Neural progenitor cell (in vitro differentiated cells): ENCODE data around the gene TK2. TPM values are rescaled to one million over a fixed set of nuclear protein-coding genes. Genes with fewer than 3 reads are reported as not detected.

Experiments
- DNase-seq: peaks from one replicate; pipeline ENCODE4 v3.0.0-alpha.2; 2016; ENCODE audit warnings: low spot score
- H2AFZ ChIP-seq: fragments of 200-600 bp; sonication (generic); replicated peaks from 2 replicates; pipeline ENCODE4 v1.6.1; 2016; ENCODE audit warnings: antibody characterized with exemption
- H3F3A ChIP-seq: fragments of 200-600 bp; sonication (generic); 2 replicates; pipeline ENCODE4 v1.6.1; 2016; ENCODE audit warnings: antibody characterized with exemption, low read depth
- H3K27ac ChIP-seq: fragments of 200-600 bp; sonication (generic); 2 replicates; pipeline ENCODE4 v1.5.1; 2016; ENCODE audit warnings: mild to moderate bottlenecking
- H3K27me3 ChIP-seq: fragments of 200-600 bp; sonication (generic); 2 replicates; pipeline ENCODE4 v1.6.1; 2016; ENCODE audit warnings: mild to moderate bottlenecking, moderate library complexity
- H3K36me3 ChIP-seq: fragments of 200-600 bp; sonication (generic); 2 replicates; pipeline ENCODE4 v1.5.1; 2016
- H3K4me1 ChIP-seq: fragments of 200-600 bp; sonication (generic); 2 replicates; pipeline ENCODE4 v1.6.1; 2016; ENCODE audit warnings: mixed run types
- H3K4me2 ChIP-seq: fragments of 200-600 bp; sonication (generic); 2 replicates; pipeline ENCODE4 v1.6.1; 2016
- H3K4me3 ChIP-seq: fragments of 200-600 bp; sonication (generic); 2 replicates; pipeline ENCODE4 v1.5.1; 2016
- H3K79me2 ChIP-seq: fragments of 200-600 bp; sonication (generic); 2 replicates; pipeline ENCODE4 v1.6.1; 2016; ENCODE audit warnings: low read depth
- H3K9ac ChIP-seq: fragments of 200-600 bp; sonication (generic); 2 replicates; pipeline ENCODE4 v1.6.1; 2016
- H3K9me3 ChIP-seq: fragments of 200-600 bp; sonication (generic); 2 replicates; pipeline ENCODE4 v1.5.1; 2016; ENCODE audit warnings: low read depth
- H4K20me1 ChIP-seq: fragments of 200-600 bp; sonication (generic); 2 replicates; pipeline ENCODE4 v1.6.1; 2016; ENCODE audit warnings: low read depth
- H3K27ac Mint-ChIP-seq: 3 replicates; pipeline ENCODE4 v1.8.0; 2021; ENCODE audit warnings: mixed read lengths
- H3K27me3 Mint-ChIP-seq: 2 replicates; pipeline ENCODE4 v1.8.0; 2022; ENCODE audit warnings: low read depth, mild to moderate bottlenecking, inconsistent platforms, moderate library complexity, mixed read lengths; ENCODE audit not compliant: insufficient read depth
- H3K36me3 Mint-ChIP-seq: 3 replicates; pipeline ENCODE4 v1.8.0; 2021; ENCODE audit warnings: mixed read lengths
- H3K4me1 Mint-ChIP-seq: 3 replicates; pipeline ENCODE4 v1.8.0; 2021; ENCODE audit warnings: mixed read lengths
- H3K4me3 Mint-ChIP-seq: 3 replicates; pipeline ENCODE4 v1.8.0; 2021; ENCODE audit warnings: mild to moderate bottlenecking, moderate library complexity, mixed read lengths
- H3K9me3 Mint-ChIP-seq: 3 replicates; pipeline ENCODE4 v1.8.0; 2020; ENCODE audit warnings: mixed read lengths
- EZH2 ChIP-seq: fragments of 200-600 bp; sonication (generic); IDR thresholded peaks from 2 replicates; pipeline ENCODE4 v1.6.1; 2017; ENCODE audit warnings: antibody characterized with exemption, mild to moderate bottlenecking, moderate library complexity
- EZH2phosphoT487 ChIP-seq: fragments of 200-600 bp; sonication (generic); IDR thresholded peaks from 2 replicates; pipeline ENCODE4 v1.6.1; 2017; ENCODE audit warnings: antibody characterized with exemption
- total RNA-seq: library from RNA; depleted of rRNA; stranded (reverse); fragments of >200 nt; gene quantifications from 2 replicates; pipeline ENCODE4 v1.2.3, GENCODE V29; 2015; ENCODE audit warnings: low replicate concordance
- TF ChIP-seq, protein P1 (sequence below): fragments of 200-600 bp; sonication (generic); IDR thresholded peaks from 2 replicates; pipeline ENCODE4 v1.5.1; 2017; ENCODE audit warnings: antibody characterized with exemption, mild to moderate bottlenecking

The TK2 gene
- total RNA-seq, 1 donor from 2014 or later, result 7.3 TPM

DNA sequence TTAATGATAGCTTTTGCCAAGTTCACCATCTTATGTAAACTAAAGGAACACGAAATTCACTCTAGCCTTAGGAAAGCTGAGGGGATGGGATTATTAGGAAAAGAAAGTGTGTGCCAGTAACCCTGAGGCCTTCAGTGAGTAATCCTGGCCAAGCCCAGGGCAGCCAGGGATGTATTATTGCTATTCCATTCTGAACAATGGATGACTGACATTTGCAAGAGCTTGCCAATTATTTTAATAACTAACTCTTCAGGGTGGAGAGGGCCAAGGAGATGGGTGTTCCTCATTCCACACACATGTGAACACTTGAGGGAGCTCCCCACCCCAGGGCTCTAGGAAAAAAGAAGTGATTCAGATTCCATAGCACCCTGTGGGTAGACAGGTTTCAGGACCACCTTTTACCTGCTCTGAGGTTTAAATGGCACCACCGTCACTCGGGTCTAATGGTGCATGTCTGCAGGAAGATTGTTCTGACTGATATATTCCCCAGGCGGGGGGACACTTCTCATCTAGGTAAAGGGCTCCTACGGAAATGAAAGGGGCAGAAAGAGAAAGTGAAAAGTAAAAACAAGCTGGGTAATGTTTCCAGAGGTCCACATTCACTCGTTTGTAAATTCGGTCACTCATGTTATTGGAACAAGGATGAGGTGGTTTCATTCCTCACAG is 41.5 kb downstream of the TK2 start:
- H3F3A ChIP-seq, result peaks cover 26% of the 10 kb centered on the region
- H3K36me3 ChIP-seq, result no peaks in the 10 kb centered on the region
- H3K79me2 ChIP-seq, result no peaks in the 10 kb centered on the region
- no peaks in the 10 kb centered on the region for H3K27me3 ChIP-seq
- no peak overlapping the region for H3K9ac ChIP-seq
- no peak overlapping the region for H2AFZ ChIP-seq
- peaks cover 24% of the 10 kb centered on the region for H3K4me1 ChIP-seq
- no peak overlapping the region for H3K4me2 ChIP-seq
- Mint-ChIP-seq H3K36me3 (peaks cover 5% of the 10 kb centered on the region), H3K4me3 (no peak overlapping the region), H3K4me1 (peaks cover 29% of the 10 kb centered on the region), H3K9me3 (no peaks in the 10 kb centered on the region), H3K27ac (no peak overlapping the region), H3K27me3 (peaks cover 6% of the 10 kb centered on the region)
- no peak overlapping the region for H3K27ac ChIP-seq
- no peaks in the 10 kb centered on the region for H3K9me3 ChIP-seq
- TF ChIP-seq EZH2 (no peak), EZH2phosphoT487 (no peak)
- TF ChIP-seq, protein P1, sequence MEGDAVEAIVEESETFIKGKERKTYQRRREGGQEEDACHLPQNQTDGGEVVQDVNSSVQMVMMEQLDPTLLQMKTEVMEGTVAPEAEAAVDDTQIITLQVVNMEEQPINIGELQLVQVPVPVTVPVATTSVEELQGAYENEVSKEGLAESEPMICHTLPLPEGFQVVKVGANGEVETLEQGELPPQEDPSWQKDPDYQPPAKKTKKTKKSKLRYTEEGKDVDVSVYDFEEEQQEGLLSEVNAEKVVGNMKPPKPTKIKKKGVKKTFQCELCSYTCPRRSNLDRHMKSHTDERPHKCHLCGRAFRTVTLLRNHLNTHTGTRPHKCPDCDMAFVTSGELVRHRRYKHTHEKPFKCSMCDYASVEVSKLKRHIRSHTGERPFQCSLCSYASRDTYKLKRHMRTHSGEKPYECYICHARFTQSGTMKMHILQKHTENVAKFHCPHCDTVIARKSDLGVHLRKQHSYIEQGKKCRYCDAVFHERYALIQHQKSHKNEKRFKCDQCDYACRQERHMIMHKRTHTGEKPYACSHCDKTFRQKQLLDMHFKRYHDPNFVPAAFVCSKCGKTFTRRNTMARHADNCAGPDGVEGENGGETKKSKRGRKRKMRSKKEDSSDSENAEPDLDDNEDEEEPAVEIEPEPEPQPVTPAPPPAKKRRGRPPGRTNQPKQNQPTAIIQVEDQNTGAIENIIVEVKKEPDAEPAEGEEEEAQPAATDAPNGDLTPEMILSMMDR, result no peak
- H4K20me1 ChIP-seq, result no peaks in the 10 kb centered on the region
- DNase-seq, result no peak
- no peak overlapping the region for H3K4me3 ChIP-seq

DNA sequence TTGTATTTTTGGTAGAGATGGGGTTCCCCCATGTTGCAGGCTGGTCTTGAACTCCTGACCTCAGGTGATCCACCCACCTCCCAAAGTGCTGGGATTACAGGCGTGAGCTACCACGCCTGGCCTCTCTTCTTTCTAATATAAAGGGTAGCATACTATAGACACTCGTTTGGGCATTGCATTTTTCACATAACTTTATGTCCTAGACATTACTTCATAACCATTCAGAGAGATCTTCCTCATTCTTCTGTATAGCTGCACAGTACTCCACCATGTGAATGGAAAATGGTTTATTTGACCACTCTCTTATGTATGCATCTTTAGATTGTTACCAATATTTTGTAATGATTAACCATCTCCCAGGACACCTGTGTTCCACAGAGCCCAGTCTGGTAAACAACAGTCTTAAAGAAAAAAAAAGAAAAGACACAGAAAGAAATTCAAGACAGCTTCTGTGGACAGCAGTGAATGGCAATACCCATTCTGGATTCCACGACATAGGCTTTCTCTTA is 42.1 kb downstream of the TK2 start:
- no peak overlapping the region for H3K4me3 ChIP-seq
- no peak overlapping the region for H3K27ac ChIP-seq
- no peak overlapping the region for H3K9ac ChIP-seq
- H2AFZ ChIP-seq, result no peak overlapping the region
- Mint-ChIP-seq H3K36me3 (peaks cover 1% of the 10 kb centered on the region), H3K27ac (no peak overlapping the region), H3K9me3 (no peaks in the 10 kb centered on the region), H3K4me3 (no peak overlapping the region), H3K27me3 (peaks cover 6% of the 10 kb centered on the region), H3K4me1 (peaks cover 25% of the 10 kb centered on the region)
- no peak for DNase-seq
- no peaks in the 10 kb centered on the region for H3K36me3 ChIP-seq
- no peaks in the 10 kb centered on the region for H3K79me2 ChIP-seq
- H3F3A ChIP-seq, result peaks cover 26% of the 10 kb centered on the region
- H3K4me2 ChIP-seq, result no peak overlapping the region
- TF ChIP-seq EZH2, result no peak
- TF ChIP-seq, protein P1, result no peak
- no peak for TF ChIP-seq EZH2phosphoT487
- H4K20me1 ChIP-seq, result no peaks in the 10 kb centered on the region
- peaks cover 24% of the 10 kb centered on the region for H3K4me1 ChIP-seq
- no peaks in the 10 kb centered on the region for H3K27me3 ChIP-seq
- H3K9me3 ChIP-seq, result no peaks in the 10 kb centered on the region

DNA sequence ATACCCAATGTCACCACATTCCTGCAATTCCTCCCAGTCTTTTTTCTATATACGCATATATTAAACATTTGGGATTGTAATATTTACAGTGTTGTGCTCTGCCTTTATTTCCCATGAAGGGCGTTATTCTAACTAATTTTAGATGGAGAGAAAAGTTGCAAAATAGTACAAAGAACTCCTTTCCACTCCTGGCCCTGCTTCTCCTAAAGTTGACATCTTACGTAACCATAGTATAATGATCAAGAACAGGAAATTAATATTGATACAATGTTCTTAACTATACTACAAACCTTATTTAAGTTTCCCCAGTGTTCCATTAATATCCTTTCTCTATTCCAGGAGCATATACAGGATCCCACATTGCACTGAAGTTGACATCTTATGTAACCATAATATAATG is 46.3 kb downstream of the TK2 start:
- Histone ChIP-seq H3K4me3 (no peak overlapping the region), H2AFZ (no peak overlapping the region), H3K27ac (no peak overlapping the region), H3K4me2 (no peak overlapping the region), H3K9me3 (no peaks in the 10 kb centered on the region), H4K20me1 (no peaks in the 10 kb centered on the region), H3K27me3 (no peaks in the 10 kb centered on the region), H3K4me1 (no peaks in the 10 kb centered on the region), H3K9ac (no peak overlapping the region), H3F3A (no peaks in the 10 kb centered on the region), H3K79me2 (no peaks in the 10 kb centered on the region), H3K36me3 (no peaks in the 10 kb centered on the region)
- H3K4me3 Mint-ChIP-seq, result no peak overlapping the region
- peaks cover 4% of the 10 kb centered on the region for H3K9me3 Mint-ChIP-seq
- H3K4me1 Mint-ChIP-seq, result peaks cover 3% of the 10 kb centered on the region
- H3K27ac Mint-ChIP-seq, result no peak overlapping the region
- peaks cover 3% of the 10 kb centered on the region for H3K36me3 Mint-ChIP-seq
- TF ChIP-seq, protein P1, result no peak
- TF ChIP-seq EZH2, result no peak
- peaks cover 6% of the 10 kb centered on the region for H3K27me3 Mint-ChIP-seq
- no peak for DNase-seq
